Hematopoietic multipotent progenitor cell treated with erythropoietin and hydrocortisone succinate and interleukin-3 and kit ligand, for 17 days (in vitro differentiated cells): ENCODE measurements around the gene CIITA.

Experiments used
- DNase-seq: peaks from one replicate; pipeline ENCODE4 v3.0.0-alpha.2; 2015; ENCODE audit warnings: low spot score

Gene CIITA

GRCh38 chr16:10982465-10983150 lies 105.6 kb downstream of the CIITA start:
- no peak for DNase-seq

- no peak for DNase-seq
Observed at GRCh38 chr16:10983159-10983558, 106.2 kb downstream of the CIITA start.

- no peak for DNase-seq
Observed at GRCh38 chr16:10984509-10984908, 107.5 kb downstream of the CIITA start.
